Esophagus muscularis mucosa (tissue), 4 donors: ENCODE measurements around the gene FCSK. TPM values are rescaled to one million over a fixed set of nuclear protein-coding genes. Genes with fewer than 3 reads are reported as not detected.
A peak's percentile ranks its signal among the peaks of the same experiment; 100 is the strongest.

Source experiments
- DNase-seq: peaks from one replicate; pipeline ENCODE4 v3.0.0-alpha.2; 2017; ENCODE audit errors: extremely low spot score
- H3K27ac ChIP-seq, 4 donors: fragments of 200-600 bp; sonication (generic); replicated peaks in 1 of 4; 1 replicate in 3 of 4; 2 replicates in 1 of 4; pipeline ENCODE4 v1.5.1; 2016 to 2019; ENCODE audit warnings: mild to moderate bottlenecking in 1 of 4
- H3K27me3 ChIP-seq, 4 donors: fragments of 200-600 bp; sonication (generic); one replicate each; pipeline versions ENCODE4 v1.5.1 to v1.6.0; 2016 to 2019
- H3K36me3 ChIP-seq, 4 donors: fragments of 200-600 bp; sonication (generic); one replicate each; pipeline ENCODE4 v1.5.1; 2016 to 2019
- H3K4me1 ChIP-seq, 4 donors: fragments of 200-600 bp; sonication (generic); one replicate each; pipeline ENCODE4 v1.5.1; 2016 to 2019
- H3K4me3 ChIP-seq, 4 donors: fragments of 200-600 bp; sonication (generic); 1 replicate in 2 of 4; 2 replicates in 2 of 4; pipeline ENCODE4 v1.5.1; 2016 to 2019; ENCODE audit warnings: mild to moderate bottlenecking in 4 of 4, moderate library complexity in 1 of 4
- H3K9me3 ChIP-seq, 4 donors: fragments of 200-600 bp; sonication (generic); 1 replicate in 3 of 4; 2 replicates in 1 of 4; pipeline ENCODE4 v1.5.1; 2016 to 2019
- EP300 ChIP-seq: sonication (generic); formaldehyde crosslinking; IDR thresholded peaks from one replicate; pipeline ENCODE4 v1.6.1; 2017; ENCODE audit warnings: antibody characterized with exemption
- POLR2A ChIP-seq: fragments of 450-650 bp; IDR thresholded peaks from one replicate; pipeline ENCODE4 v1.6.1; 2017; ENCODE audit warnings: antibody characterized with exemption, moderate library complexity, mild to moderate bottlenecking, low read depth
- POLR2AphosphoS5 ChIP-seq, 2 donors: sonication (generic); formaldehyde crosslinking; IDR thresholded peaks; one replicate each; pipeline ENCODE4 v1.6.1; 2017; ENCODE audit warnings: antibody characterized with exemption in 2 of 2
- WGBS: methylation state at CpG from one replicate; pipeline ENCODE4 v1.1.5; 2018; 5-methylcytosine and 5-hydroxymethylcytosine counted together
- intact Hi-C: fragments of 100-400 bp; cut with DNase I; formaldehyde crosslinking; loops from one replicate; pipeline ENCODE4 v1.15.1; 2023
- total RNA-seq, 4 donors: library from RNA; depleted of rRNA; stranded (reverse); fragments of >200 nt; gene quantifications; one replicate each; pipeline versions ENCODE4 v1.1.0 to v1.2.1, GENCODE V29; 2016
- TF ChIP-seq, protein P1 (sequence below), 3 experiments: fragments of 200-600 bp in 2 of 3; fragments of 450-650 bp in 1 of 3; sonication (generic) in 2 of 3; IDR thresholded peaks; one replicate each; pipeline ENCODE4 v1.5.1; 2017 to 2019; ENCODE audit warnings: antibody characterized with exemption in 3 of 3, mild to moderate bottlenecking in 2 of 3, moderate library complexity in 1 of 3

FCSK gene
- total RNA-seq, 4 donors from 2014 or later = 8.3 to 13.7 (median 12.3) TPM

DNA sequence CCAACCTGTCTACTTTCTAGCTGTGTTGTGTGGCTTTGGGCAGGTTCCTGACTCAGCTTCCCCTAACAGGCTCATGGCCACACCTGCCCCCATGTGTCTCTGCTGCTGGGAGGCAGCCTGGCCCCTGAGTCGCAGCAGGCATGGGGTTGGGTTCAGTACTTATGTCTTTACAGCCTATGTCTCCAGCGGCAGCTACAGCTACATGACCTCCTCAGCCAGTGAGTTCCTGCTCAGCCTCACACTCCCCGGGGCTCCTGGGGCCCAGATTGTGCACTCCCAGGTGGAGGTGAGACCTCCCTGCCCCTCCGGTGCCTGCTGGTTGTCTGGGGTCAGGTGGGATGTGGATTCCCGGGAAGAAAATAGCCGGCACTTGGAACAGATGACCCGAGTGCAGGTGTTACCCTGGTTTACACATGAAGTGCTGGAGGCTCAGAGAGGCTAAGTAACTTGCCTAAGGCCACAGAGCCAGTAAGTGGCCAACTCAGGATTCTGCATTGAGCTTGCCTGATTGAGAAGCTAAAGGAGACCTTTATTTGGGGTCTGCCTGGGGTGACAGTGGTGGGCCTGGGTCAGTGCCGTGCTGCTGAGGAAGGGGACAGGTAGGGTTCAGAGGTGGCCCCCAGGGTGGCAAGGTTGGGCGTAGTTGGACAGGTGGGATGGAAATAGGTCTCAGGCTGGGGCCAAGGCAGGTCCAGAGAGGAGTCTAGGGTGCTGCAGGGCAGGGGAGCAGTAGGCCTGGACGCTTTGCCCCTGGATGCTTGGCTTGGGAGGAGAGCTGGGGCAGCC lies 15.9 kb downstream of the FCSK start:
- H3K27ac ChIP-seq = no peak overlapping the region
- H3K36me3 ChIP-seq = peaks cover 19 to 91% (median 69%) of the 10 kb centered on the region in 4 donors
- H3K27me3 ChIP-seq = no peaks in the 10 kb centered on the region
- H3K4me3 ChIP-seq = no peak overlapping the region
- no peak for DNase-seq
- no peak for TF ChIP-seq POLR2AphosphoS5 (IDR thresholded peaks at IDR 0.05)
- TF ChIP-seq POLR2A = no peak
- TF ChIP-seq, protein P1, sequence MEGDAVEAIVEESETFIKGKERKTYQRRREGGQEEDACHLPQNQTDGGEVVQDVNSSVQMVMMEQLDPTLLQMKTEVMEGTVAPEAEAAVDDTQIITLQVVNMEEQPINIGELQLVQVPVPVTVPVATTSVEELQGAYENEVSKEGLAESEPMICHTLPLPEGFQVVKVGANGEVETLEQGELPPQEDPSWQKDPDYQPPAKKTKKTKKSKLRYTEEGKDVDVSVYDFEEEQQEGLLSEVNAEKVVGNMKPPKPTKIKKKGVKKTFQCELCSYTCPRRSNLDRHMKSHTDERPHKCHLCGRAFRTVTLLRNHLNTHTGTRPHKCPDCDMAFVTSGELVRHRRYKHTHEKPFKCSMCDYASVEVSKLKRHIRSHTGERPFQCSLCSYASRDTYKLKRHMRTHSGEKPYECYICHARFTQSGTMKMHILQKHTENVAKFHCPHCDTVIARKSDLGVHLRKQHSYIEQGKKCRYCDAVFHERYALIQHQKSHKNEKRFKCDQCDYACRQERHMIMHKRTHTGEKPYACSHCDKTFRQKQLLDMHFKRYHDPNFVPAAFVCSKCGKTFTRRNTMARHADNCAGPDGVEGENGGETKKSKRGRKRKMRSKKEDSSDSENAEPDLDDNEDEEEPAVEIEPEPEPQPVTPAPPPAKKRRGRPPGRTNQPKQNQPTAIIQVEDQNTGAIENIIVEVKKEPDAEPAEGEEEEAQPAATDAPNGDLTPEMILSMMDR (IDR thresholded peaks at IDR 0.05) = no peak
- no peak for TF ChIP-seq EP300
- WGBS = 91% methylated on average over 9 of the region's 10 CpGs
- intact Hi-C loops = no loop called here
- H3K9me3 ChIP-seq = no peaks in the 10 kb centered on the region
- no peaks in the 10 kb centered on the region for H3K4me1 ChIP-seq

- no peaks in the 10 kb centered on the region for H3K9me3 ChIP-seq
- H3K4me3 ChIP-seq = no peak overlapping the region
- no peaks in the 10 kb centered on the region for H3K27me3 ChIP-seq
- H3K27ac ChIP-seq = no peak overlapping the region
- H3K4me1 ChIP-seq = no peaks in the 10 kb centered on the region
- peaks cover 19 to 90% (median 68%) of the 10 kb centered on the region in 4 donors for H3K36me3 ChIP-seq
- TF ChIP-seq POLR2A = no peak
- TF ChIP-seq, protein P1 (IDR thresholded peaks at IDR 0.05) = peak; percentile 24 to 38 (median 33)
- intact Hi-C loops = no loop called here
- 67% methylated on average over 15 of the region's 17 CpGs for WGBS
- DNase-seq = no peak
Observed at GRCh38 chr16:70470927-70471341, 16.5 kb downstream of the FCSK start.

DNA sequence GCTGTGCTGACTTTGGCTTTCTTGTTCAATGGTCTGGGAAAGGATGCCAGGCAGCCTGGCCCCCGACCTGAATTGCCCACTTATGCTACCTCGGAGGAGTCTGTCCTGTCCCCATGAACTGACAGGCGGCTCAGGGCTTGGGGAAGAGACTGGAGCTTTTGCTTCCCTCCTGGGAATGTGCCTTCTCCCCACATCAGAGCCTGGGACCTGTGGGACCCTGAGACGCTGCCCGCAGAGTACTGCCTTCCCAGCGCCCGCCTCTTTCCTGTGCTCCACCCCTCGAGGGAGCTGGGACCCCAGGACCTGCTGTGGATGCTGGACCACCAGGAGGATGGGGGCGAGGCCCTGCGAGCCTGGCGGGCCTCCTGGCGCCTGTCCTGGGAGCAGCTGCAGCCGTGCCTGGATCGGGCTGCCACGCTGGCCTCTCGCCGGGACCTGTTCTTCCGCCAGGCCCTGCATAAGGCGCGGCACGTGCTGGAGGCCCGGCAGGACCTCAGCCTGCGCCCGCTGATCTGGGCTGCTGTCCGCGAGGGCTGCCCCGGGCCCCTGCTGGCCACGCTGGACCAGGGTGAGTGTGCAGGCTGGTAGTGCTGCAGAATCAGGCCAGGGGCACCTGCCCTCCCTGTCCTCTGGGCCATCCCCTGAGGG lies 18.5 kb downstream of the FCSK start:
- 94% methylated on average over 18 of the region's 28 CpGs for WGBS
- intact Hi-C loops = no loop called here
- peaks cover 19 to 83% (median 54%) of the 10 kb centered on the region in 4 donors for H3K36me3 ChIP-seq
- H3K9me3 ChIP-seq = no peaks in the 10 kb centered on the region
- H3K27me3 ChIP-seq = no peaks in the 10 kb centered on the region
- TF ChIP-seq EP300 (no peak), POLR2AphosphoS5 (IDR thresholded peaks at IDR 0.05) (no peak), POLR2A (no peak)
- TF ChIP-seq, protein P1 (IDR thresholded peaks at IDR 0.05) = no peak
- H3K27ac ChIP-seq = no peak overlapping the region
- no peak for DNase-seq
- peaks cover 8 to 11% (median 10%) of the 10 kb centered on the region in 4 donors for H3K4me1 ChIP-seq
- no peak overlapping the region for H3K4me3 ChIP-seq

- Histone ChIP-seq H3K9me3 (no peaks in the 10 kb centered on the region), H3K4me3 (no peak overlapping the region), H3K27ac (no peak overlapping the region), H3K27me3 (no peaks in the 10 kb centered on the region), H3K36me3 (peaks cover 19 to 87% (median 58%) of the 10 kb centered on the region in 4 donors), H3K4me1 (peaks cover 9 to 18% (median 13%) of the 10 kb centered on the region in 4 donors)
- TF ChIP-seq EP300 = no peak
- TF ChIP-seq POLR2A = no peak
- no peak for TF ChIP-seq POLR2AphosphoS5 (IDR thresholded peaks at IDR 0.05)
- intact Hi-C loops = no loop called here
- DNase-seq = no peak
- WGBS = 95% methylated on average over 17 of the region's 21 CpGs
Observed at GRCh38 chr16:70473446-70474319, 19.3 kb downstream of the FCSK start.
